Epithelial cell of esophagus (primary cell): Measurements from ENCODE around the gene FOS.
A peak's percentile ranks its signal among the peaks of the same experiment; 100 is the strongest.

Experiments used
- DNase-seq: peaks from one replicate; pipeline ENCODE4 v3.0.0; 2010; ENCODE audit warnings: low read depth
- H3K4me3 ChIP-seq: 2 replicates; pipeline ENCODE4 v1.5.1; 2011; ENCODE audit warnings: mild to moderate bottlenecking, low read length, control low read depth
- TF ChIP-seq, protein P1 (sequence below): IDR thresholded peaks from 2 replicates; pipeline ENCODE4 v1.5.1; 2011; ENCODE audit warnings: low read depth, mild to moderate bottlenecking, low read length, control low read depth, inconsistent platforms; ENCODE audit not compliant: insufficient read depth; ENCODE audit errors: missing control alignments

The FOS gene

DNA sequence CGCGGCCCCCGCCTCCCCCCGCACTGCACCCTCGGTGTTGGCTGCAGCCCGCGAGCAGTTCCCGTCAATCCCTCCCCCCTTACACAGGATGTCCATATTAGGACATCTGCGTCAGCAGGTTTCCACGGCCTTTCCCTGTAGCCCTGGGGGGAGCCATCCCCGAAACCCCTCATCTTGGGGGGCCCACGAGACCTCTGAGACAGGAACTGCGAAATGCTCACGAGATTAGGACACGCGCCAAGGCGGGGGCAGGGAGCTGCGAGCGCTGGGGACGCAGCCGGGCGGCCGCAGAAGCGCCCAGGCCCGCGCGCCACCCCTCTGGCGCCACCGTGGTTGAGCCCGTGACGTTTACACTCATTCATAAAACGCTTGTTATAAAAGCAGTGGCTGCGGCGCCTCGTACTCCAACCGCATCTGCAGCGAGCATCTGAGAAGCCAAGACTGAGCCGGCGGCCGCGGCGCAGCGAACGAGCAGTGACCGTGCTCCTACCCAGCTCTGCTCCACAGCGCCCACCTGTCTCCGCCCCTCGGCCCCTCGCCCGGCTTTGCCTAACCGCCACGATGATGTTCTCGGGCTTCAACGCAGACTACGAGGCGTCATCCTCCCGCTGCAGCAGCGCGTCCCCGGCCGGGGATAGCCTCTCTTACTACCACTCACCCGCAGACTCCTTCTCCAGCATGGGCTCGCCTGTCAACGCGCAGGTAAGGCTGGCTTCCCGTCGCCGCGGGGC lies at the start of gene FOS:
Gene FOS, plus strand, starts transcription at position 407 of the 731 bp plus-strand sequence. Its CDS starts 155 bp downstream, at position 562.
- DNase-seq, result peak; percentile 94

DNA sequence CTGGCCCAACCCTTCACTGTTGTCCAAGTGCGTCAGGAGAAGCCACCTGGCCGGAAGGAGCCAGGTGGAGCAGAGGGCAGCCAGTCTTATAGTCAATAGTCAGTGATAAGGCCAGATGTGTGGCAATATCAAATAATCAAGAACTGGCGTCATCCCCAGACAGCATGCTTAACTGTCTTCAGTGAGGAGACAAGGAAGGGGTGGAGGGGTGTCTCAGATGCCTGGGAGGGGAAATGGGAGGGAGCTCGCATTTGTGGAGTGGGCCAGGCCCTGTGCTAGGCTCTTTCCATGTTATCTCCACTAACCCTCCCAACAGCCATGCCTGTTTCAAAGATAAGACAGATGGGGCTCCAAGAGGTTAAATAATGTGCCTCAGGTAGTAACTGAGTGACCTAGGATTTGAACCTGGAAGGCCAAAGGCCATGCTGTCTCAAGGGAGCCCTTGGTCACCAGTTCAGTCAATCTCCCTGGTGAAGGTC lies 48.9 kb upstream of the FOS start:
- TF ChIP-seq, protein P1, sequence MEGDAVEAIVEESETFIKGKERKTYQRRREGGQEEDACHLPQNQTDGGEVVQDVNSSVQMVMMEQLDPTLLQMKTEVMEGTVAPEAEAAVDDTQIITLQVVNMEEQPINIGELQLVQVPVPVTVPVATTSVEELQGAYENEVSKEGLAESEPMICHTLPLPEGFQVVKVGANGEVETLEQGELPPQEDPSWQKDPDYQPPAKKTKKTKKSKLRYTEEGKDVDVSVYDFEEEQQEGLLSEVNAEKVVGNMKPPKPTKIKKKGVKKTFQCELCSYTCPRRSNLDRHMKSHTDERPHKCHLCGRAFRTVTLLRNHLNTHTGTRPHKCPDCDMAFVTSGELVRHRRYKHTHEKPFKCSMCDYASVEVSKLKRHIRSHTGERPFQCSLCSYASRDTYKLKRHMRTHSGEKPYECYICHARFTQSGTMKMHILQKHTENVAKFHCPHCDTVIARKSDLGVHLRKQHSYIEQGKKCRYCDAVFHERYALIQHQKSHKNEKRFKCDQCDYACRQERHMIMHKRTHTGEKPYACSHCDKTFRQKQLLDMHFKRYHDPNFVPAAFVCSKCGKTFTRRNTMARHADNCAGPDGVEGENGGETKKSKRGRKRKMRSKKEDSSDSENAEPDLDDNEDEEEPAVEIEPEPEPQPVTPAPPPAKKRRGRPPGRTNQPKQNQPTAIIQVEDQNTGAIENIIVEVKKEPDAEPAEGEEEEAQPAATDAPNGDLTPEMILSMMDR, result no peak
- no peak overlapping the region for H3K4me3 ChIP-seq
- DNase-seq, result peak; percentile 68

More for the DNA sequence above, at the start of gene FOS:
- peak within 1 kb of the TSS; percentile 79 for H3K4me3 ChIP-seq
- TF ChIP-seq, protein P1, result no peak

DNA sequence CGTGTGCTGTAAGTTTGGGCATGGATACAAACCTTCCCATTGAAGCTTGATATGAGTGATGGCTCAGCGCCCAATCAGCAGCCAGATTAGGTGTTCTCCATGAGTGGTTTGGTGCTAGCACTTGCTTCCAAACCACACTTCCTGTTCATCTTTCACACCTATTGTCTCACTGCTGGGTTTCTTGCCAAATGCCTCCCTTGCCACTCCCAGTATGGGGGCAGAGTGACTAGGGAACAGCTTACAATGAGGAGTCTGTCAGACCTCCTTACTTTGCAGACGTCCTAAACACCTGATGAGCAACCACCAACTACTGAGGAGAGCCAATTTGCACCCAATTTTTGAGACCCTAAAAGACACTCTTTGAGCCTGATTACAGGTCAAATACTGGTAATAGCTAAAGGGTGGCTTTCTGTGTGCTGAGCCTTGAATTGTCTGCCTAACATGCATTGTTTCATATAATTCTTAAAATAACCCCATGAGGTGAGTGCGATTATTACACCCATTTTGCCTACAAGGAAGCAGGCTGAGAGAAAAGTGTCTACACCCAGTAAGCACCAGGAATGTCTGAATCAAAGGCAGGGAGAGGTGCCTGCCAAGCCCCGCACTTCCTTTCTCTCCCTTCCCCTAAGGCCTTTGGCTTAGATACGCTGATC lies 48.4 kb upstream of the FOS start:
- TF ChIP-seq, protein P1, result peak; percentile 43
- no peak overlapping the region for H3K4me3 ChIP-seq
- peak; percentile 98 for DNase-seq

DNA sequence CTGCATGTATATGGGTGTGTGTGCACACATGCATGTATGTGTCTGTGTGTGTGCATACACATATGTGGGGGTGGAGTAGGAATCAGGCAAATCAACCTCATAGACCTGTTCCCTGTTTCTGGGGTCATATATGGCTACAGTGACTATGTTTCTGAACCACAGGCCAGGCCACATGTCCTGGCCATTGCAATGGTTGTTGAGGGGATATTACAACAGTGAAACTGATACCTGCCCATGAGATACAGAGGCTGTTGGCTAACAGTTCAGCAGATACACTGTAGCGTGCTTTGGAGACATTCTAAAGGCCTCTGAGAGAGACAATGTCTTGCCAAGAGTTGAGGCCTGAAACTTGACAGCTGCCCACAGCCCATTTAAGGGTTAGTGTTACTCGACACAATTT lies 47.3 kb upstream of the FOS start:
- no peak for DNase-seq

DNA sequence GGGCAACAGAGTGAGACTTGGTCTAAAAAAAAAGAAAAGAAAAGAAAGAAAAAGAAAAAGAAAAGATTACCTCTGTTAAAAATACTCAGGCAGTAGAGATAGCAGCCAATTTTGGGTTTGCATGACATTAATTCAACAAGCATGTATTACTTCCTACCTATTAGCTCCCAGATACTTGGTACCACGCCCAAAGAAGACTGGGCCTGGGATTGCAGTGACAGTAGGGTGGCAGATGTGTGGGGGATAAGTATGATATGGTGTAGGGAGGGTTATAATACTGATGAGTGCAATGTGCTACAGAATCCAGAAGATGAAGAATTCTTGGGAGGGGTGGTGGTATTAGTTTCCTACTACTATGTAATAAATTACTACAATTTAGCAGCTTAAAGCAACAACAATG lies 46.4 kb upstream of the FOS start:
- TF ChIP-seq, protein P1, result no peak
- no peak for DNase-seq

More for the DNA sequence above, 47.3 kb upstream of the FOS start:
- H3K4me3 ChIP-seq, result no peak overlapping the region
- TF ChIP-seq, protein P1, result no peak

DNA sequence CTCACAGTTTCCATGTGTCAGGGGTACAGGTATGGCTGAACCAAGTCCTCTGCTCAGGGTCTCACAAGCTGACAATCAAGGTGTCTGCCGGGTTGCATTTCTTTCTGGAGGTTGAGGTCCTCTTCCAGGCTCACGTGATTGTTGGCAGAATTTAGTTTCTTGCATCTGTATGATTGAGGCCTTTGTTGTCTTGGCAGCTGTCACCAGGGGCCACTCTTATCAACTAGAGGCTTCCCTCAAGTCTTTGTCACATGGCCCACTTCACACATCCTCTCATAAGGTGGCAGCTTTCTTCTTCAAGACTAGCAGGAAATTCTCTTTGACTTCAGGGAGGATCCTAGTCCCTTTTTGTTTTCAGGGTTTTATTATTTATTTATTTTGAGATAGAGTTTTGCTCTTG lies 46.0 kb upstream of the FOS start:
- no peak overlapping the region for H3K4me3 ChIP-seq
- TF ChIP-seq, protein P1, result no peak
- no peak for DNase-seq

More for the DNA sequence above, 46.4 kb upstream of the FOS start:
- no peak overlapping the region for H3K4me3 ChIP-seq
